ENCODE measurements around the gene CLEC4D. TPM values are rescaled to one million over a fixed set of nuclear protein-coding genes. Genes with fewer than 3 reads are reported as not detected.

Gene CLEC4D
- total RNA-seq, 2 donors from 2014 or later, result 0.66 TPM; not detected in 1

DNA sequence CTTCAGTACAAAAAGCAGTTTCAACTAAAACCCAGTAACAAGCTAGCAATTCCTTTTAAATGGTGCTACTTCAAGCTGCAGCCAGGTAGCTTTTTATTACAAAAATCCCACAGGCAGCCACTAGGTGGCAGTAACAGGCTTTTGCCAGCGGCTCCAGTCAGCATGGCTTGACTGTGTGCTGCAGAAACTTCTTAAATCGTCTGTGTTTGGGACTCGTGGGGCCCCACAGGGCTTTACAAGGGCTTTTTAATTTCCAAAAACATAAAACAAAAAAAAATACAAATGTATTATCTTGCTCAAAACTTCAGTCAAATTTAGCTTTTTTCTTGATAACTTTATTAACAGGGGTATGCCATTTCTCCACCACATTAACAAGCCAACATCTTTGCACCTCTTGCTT, 31.0 kb downstream of the CLEC4D start:
- no peaks in the 10 kb centered on the region for H3K36me3 Mint-ChIP-seq (ENCODE audit: low read depth)
- Histone ChIP-seq H3K27ac (ENCODE audit: low read depth, low read length) (no peak overlapping the region), H3K9ac (ENCODE audit: extremely low read depth, low read length, poor library complexity, severe bottlenecking) (no peak overlapping the region), H3K9me3 (ENCODE audit: control insufficient read depth, low read length) (no peaks in the 10 kb centered on the region), H3K4me1 (ENCODE audit: control insufficient read depth, insufficient read depth, low read length) (no peaks in the 10 kb centered on the region), H3K27me3 (ENCODE audit: control insufficient read depth, insufficient read depth, low read length, poor library complexity, severe bottlenecking) (no peaks in the 10 kb centered on the region), H3K36me3 (ENCODE audit: control insufficient read depth, insufficient read depth, low read length) (no peaks in the 10 kb centered on the region), H3K4me3 (ENCODE audit: low read length) (no peak overlapping the region)
- TF ChIP-seq, protein P1, sequence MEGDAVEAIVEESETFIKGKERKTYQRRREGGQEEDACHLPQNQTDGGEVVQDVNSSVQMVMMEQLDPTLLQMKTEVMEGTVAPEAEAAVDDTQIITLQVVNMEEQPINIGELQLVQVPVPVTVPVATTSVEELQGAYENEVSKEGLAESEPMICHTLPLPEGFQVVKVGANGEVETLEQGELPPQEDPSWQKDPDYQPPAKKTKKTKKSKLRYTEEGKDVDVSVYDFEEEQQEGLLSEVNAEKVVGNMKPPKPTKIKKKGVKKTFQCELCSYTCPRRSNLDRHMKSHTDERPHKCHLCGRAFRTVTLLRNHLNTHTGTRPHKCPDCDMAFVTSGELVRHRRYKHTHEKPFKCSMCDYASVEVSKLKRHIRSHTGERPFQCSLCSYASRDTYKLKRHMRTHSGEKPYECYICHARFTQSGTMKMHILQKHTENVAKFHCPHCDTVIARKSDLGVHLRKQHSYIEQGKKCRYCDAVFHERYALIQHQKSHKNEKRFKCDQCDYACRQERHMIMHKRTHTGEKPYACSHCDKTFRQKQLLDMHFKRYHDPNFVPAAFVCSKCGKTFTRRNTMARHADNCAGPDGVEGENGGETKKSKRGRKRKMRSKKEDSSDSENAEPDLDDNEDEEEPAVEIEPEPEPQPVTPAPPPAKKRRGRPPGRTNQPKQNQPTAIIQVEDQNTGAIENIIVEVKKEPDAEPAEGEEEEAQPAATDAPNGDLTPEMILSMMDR (conservative IDR thresholded peaks at IDR 0.05), result peak; percentile 100
- H3K4me1 Mint-ChIP-seq, result peaks cover 3% of the 10 kb centered on the region
- WGBS, 2 experiments (ENCODE audit: insufficient coverage in 1 of 2, insufficient read length in 1 of 2), result 0 to 15% methylated on average over 1 to 3 of the region's 3 CpGs
- no peak overlapping the region for H3K27ac Mint-ChIP-seq
- H3K9me3 Mint-ChIP-seq, result no peaks in the 10 kb centered on the region
- peak; percentile 96 for DNase-seq
- H3K27me3 Mint-ChIP-seq (ENCODE audit: insufficient read depth), result no peaks in the 10 kb centered on the region
- no peak overlapping the region for H3K4me3 Mint-ChIP-seq

GRCh38 chr12:8546591-8546990, 33.3 kb downstream of the CLEC4D start:
- no peak for DNase-seq
- no peaks in the 10 kb centered on the region for H3K36me3 Mint-ChIP-seq (ENCODE audit: low read depth)
- no peak overlapping the region for H3K4me3 Mint-ChIP-seq
- no peaks in the 10 kb centered on the region for H3K27me3 Mint-ChIP-seq (ENCODE audit: insufficient read depth)
- Histone ChIP-seq H3K9ac (ENCODE audit: extremely low read depth, low read length, poor library complexity, severe bottlenecking) (no peak overlapping the region), H3K27ac (ENCODE audit: low read depth, low read length) (no peak overlapping the region), H3K9me3 (ENCODE audit: control insufficient read depth, low read length) (no peaks in the 10 kb centered on the region), H3K27me3 (ENCODE audit: control insufficient read depth, insufficient read depth, low read length, poor library complexity, severe bottlenecking) (no peaks in the 10 kb centered on the region), H3K4me3 (ENCODE audit: low read length) (no peak overlapping the region), H3K4me1 (ENCODE audit: control insufficient read depth, insufficient read depth, low read length) (no peaks in the 10 kb centered on the region), H3K36me3 (ENCODE audit: control insufficient read depth, insufficient read depth, low read length) (no peaks in the 10 kb centered on the region)
- peaks cover 3% of the 10 kb centered on the region for H3K9me3 Mint-ChIP-seq
- TF ChIP-seq, protein P1 (conservative IDR thresholded peaks at IDR 0.05), result no peak
- peaks cover 3% of the 10 kb centered on the region for H3K4me1 Mint-ChIP-seq
- WGBS, 2 experiments (ENCODE audit: insufficient coverage in 1 of 2, insufficient read length in 1 of 2), result 100% methylated on average over 2 to 3 of the region's 3 CpGs
- no peak overlapping the region for H3K27ac Mint-ChIP-seq

DNA sequence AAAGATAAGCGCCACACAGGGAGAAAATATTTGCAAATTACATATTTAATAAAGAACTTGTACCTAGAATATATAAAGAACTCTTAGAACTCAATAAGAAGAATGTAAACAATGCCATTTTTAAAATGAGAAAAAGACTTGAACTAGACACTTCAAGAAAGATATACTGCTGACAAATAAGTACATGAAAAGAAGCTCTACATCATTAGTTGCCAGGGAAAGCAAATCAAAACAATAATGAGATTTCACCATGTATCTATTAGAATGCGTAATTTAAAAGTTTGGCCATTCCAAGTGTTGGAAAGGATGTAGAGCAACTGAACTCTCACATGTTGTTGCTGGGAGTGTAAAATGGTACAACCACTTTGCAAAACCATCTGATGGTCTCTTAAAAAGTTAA, 34.3 kb downstream of the CLEC4D start:
- H3K9ac ChIP-seq (ENCODE audit: extremely low read depth, low read length, poor library complexity, severe bottlenecking), result no peak overlapping the region
- peaks cover 3% of the 10 kb centered on the region for H3K9me3 Mint-ChIP-seq
- TF ChIP-seq, protein P1 (conservative IDR thresholded peaks at IDR 0.05), result no peak
- H3K4me1 Mint-ChIP-seq, result peaks cover 3% of the 10 kb centered on the region
- H3K27ac ChIP-seq (ENCODE audit: low read depth, low read length), result no peak overlapping the region
- H3K4me3 Mint-ChIP-seq, result no peak overlapping the region
- H3K9me3 ChIP-seq (ENCODE audit: control insufficient read depth, low read length), result no peaks in the 10 kb centered on the region
- no peaks in the 10 kb centered on the region for H3K36me3 Mint-ChIP-seq (ENCODE audit: low read depth)
- no peaks in the 10 kb centered on the region for H3K27me3 Mint-ChIP-seq (ENCODE audit: insufficient read depth)
- WGBS, 2 experiments (ENCODE audit: insufficient coverage in 1 of 2, insufficient read length in 1 of 2), result 89 to 100% methylated on average over 1 of the region's 2 CpGs
- H3K4me1 ChIP-seq (ENCODE audit: control insufficient read depth, insufficient read depth, low read length), result no peaks in the 10 kb centered on the region
- no peak for DNase-seq
- H3K27ac Mint-ChIP-seq, result no peak overlapping the region
- H3K27me3 ChIP-seq (ENCODE audit: control insufficient read depth, insufficient read depth, low read length, poor library complexity, severe bottlenecking), result no peaks in the 10 kb centered on the region
- H3K36me3 ChIP-seq (ENCODE audit: control insufficient read depth, insufficient read depth, low read length), result no peaks in the 10 kb centered on the region
- H3K4me3 ChIP-seq (ENCODE audit: low read length), result no peak overlapping the region

Measured in endodermal cell (in vitro differentiated cells).